Measurements from ENCODE around the gene ZSWIM5.

Gene ZSWIM5

DNA sequence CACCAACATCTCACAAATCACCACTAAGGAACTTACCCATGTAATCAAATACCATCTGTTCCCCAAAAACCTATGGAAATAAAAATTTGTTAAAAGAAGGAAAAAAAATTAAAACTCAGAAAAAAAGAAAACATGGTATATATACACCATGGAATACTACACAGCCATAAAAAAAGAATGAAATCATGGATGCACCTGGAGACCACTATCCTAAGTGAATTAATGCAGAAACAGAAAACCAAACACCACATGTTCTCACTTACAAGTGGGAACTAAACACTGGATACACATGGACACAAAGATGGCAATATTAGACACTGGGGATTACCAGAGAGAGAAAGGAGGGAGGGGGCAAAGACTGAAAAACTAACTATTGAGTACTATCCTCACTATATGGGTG is 50.4 kb downstream of the ZSWIM5 start:
- DNase-seq (ENCODE audit: low read depth), result no peak
- no peak for TF ChIP-seq CTCF (IDR thresholded peaks at IDR 0.05; ENCODE audit: low read length, missing control alignments)
- no peak overlapping the region for H3K4me3 ChIP-seq (replicated peaks; ENCODE audit: low read depth, low read length)

- no peak overlapping the region for H3K4me3 ChIP-seq (replicated peaks; ENCODE audit: low read depth, low read length)
- DNase-seq (ENCODE audit: low read depth), result no peak
- TF ChIP-seq CTCF (IDR thresholded peaks at IDR 0.05; ENCODE audit: low read length, missing control alignments), result no peak
Measured at GRCh38 chr1:45155423-45155822, 51.0 kb downstream of the ZSWIM5 start.

GRCh38 chr1:45152126-45152525 is 54.3 kb downstream of the ZSWIM5 start:
- no peak for DNase-seq (ENCODE audit: low read depth)
- H3K4me3 ChIP-seq (replicated peaks; ENCODE audit: low read depth, low read length), result no peak overlapping the region
- no peak for TF ChIP-seq CTCF (IDR thresholded peaks at IDR 0.05; ENCODE audit: low read length, missing control alignments)

DNA sequence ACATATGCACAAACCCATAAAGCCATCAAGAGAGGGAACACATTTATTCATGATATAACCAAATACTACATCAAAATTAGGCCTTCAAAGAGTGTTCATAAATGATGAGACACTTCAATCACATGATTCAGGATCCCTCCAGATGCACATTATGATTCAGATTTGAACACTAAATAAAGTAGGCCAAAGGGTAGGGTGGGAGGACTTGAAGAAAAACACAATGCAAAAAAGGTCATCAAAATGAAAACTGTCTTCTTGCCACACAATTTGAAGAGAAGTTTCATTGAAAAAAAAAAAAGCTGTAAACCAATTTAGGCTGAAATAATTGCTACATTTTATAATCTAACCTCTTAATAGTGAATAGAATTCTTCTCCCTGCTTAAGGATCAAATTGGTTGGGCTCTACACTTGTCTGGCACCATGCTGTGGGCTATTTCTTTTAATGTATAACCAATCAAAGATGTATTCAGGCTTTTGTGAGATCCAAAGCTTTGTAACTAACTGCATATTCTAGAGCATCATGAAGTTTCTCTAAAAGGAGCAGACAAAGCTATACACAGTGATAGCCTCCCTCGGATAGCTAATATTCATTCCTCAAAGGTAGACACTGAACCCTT is 58.1 kb downstream of the ZSWIM5 start:
- H3K4me3 ChIP-seq (replicated peaks; ENCODE audit: low read depth, low read length), result no peak overlapping the region
- TF ChIP-seq CTCF (IDR thresholded peaks at IDR 0.05; ENCODE audit: low read length, missing control alignments), result no peak
- DNase-seq (ENCODE audit: low read depth), result no peak

DNA sequence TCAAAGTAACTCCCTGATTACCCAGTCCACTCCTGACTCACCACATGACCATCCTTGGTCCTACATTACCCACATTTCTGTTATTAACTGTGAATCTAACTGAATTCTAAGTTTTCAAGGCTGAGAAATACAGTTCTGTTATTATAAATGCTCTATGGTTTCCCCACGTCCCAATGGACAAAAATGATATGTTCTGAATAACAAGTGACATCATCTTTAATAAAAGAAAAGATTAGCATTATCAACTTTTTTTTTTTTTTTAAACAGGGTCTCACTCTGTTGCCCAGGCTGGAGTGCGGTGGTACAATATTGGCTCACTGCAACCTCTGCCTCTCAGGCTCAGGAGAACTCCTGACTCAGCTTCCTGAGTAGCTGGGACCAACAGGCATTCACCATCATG is 59.6 kb downstream of the ZSWIM5 start:
- no peak for TF ChIP-seq CTCF (IDR thresholded peaks at IDR 0.05; ENCODE audit: low read length, missing control alignments)
- DNase-seq (ENCODE audit: low read depth), result no peak
- no peak overlapping the region for H3K4me3 ChIP-seq (replicated peaks; ENCODE audit: low read depth, low read length)

GRCh38 chr1:45141247-45142003 is 65.0 kb downstream of the ZSWIM5 start:
- no peak for DNase-seq (ENCODE audit: low read depth)
- TF ChIP-seq CTCF (IDR thresholded peaks at IDR 0.05; ENCODE audit: low read length, missing control alignments), result no peak
- no peak overlapping the region for H3K4me3 ChIP-seq (replicated peaks; ENCODE audit: low read depth, low read length)

GRCh38 chr1:45136984-45137383 is 69.4 kb downstream of the ZSWIM5 start:
- TF ChIP-seq CTCF (IDR thresholded peaks at IDR 0.05; ENCODE audit: low read length, missing control alignments), result no peak
- no peak for DNase-seq (ENCODE audit: low read depth)
- no peak overlapping the region for H3K4me3 ChIP-seq (replicated peaks; ENCODE audit: low read depth, low read length)

All from fibroblast of pulmonary artery (primary cell).